Endothelial cell of umbilical vein (primary cell): ENCODE measurements around the gene EVC. TPM values are rescaled to one million over a fixed set of nuclear protein-coding genes. Genes with fewer than 3 reads are reported as not detected.

Experiments used
- BruUV-seq: library from RNA; stranded (reverse); fragments of 400-500 nt; replicated peaks from 2 replicates; lab custom pipeline; 2021; lab: Mats Ljungman, UMichigan
- CTCF ChIA-PET: fragments of 300-600, 350-600 bp; sonication (Branson Sonifier 250); formaldehyde crosslinking; loops from one replicate; lab custom pipeline; 2021; ENCODE audit warnings: antibody characterized with exemption, inconsistent platforms; lab: Charles Lee
- POLR2A ChIA-PET: fragments of 300-600, 350-600 bp; sonication (Branson Sonifier 250); formaldehyde crosslinking; loops from one replicate; lab custom pipeline; 2021; ENCODE audit warnings: antibody characterized with exemption, inconsistent platforms; lab: Charles Lee
- DNase-seq: peaks from one replicate; pipeline ENCODE4 v3.0.0-alpha.2; 2011; ENCODE audit warnings: low read depth, low spot score
- FAIRE-seq: peaks from 2 replicates; lab custom pipeline; 2011; peaks lifted over from hg19 to GRCh38; lab: Jason Lieb, UNC
- H2AFZ ChIP-seq: 2 replicates; pipeline ENCODE4 v1.6.0; 2012; ENCODE audit warnings: low read depth, low read length, control low read depth, inconsistent platforms
- H3K27ac ChIP-seq: 2 replicates; pipeline ENCODE4 v1.5.1; 2011; ENCODE audit warnings: low read depth, mild to moderate bottlenecking, control low read depth, low read length, moderate library complexity; ENCODE audit not compliant: insufficient read depth
- H3K27me3 ChIP-seq, 2 experiments: 2 replicates each; pipeline versions ENCODE4 v1.6.0 to v1.6.1; 2011; ENCODE audit warnings: low read length in 2 of 2, mixed read lengths in 1 of 2; ENCODE audit not compliant: control insufficient read depth in 2 of 2, insufficient read depth in 2 of 2
- H3K36me3 ChIP-seq, 2 experiments: 2 replicates in 1 of 2; 3 replicates in 1 of 2; pipeline ENCODE4 v1.5.1; 2011; ENCODE audit warnings: low read length in 2 of 2, mild to moderate bottlenecking in 1 of 2, moderate library complexity in 1 of 2; ENCODE audit not compliant: control insufficient read depth in 2 of 2, insufficient read depth in 2 of 2; ENCODE audit errors: extremely low read depth in 1 of 2
- H3K4me1 ChIP-seq: 3 replicates; pipeline ENCODE4 v1.5.1; 2011; ENCODE audit warnings: mild to moderate bottlenecking, low read length; ENCODE audit not compliant: control insufficient read depth, insufficient read depth; ENCODE audit errors: extremely low read depth
- H3K4me2 ChIP-seq: 2 replicates; pipeline ENCODE4 v1.6.1; 2011; ENCODE audit warnings: low read length, control low read depth, mixed read lengths; ENCODE audit not compliant: insufficient read depth
- H3K4me3 ChIP-seq, 3 experiments: fragments of 200-600 bp in 1 of 3; sonication (generic), shearing (Covaris generic) in 1 of 3; replicated peaks in 1 of 3; 2 replicates each; pipeline ENCODE4 v1.5.1; 2011 to 2016; ENCODE audit warnings: control low read depth in 3 of 3, low read length in 3 of 3, mild to moderate bottlenecking in 2 of 3, inconsistent platforms in 1 of 3, low read depth in 1 of 3, moderate library complexity in 1 of 3; ENCODE audit not compliant: insufficient read depth in 1 of 3
- H3K79me2 ChIP-seq: 2 replicates; pipeline ENCODE4 v1.6.0; 2012; ENCODE audit warnings: low read length, inconsistent platforms; ENCODE audit not compliant: control insufficient read depth, insufficient read depth
- H3K9ac ChIP-seq: replicated peaks from 2 replicates; pipeline ENCODE3; 2011; ENCODE audit warnings: low read length, control low read depth; ENCODE audit not compliant: insufficient read depth; ENCODE audit errors: extremely low read depth
- H3K9me1 ChIP-seq: replicated peaks from 3 replicates; pipeline ENCODE4 v1.6.0; 2011; ENCODE audit warnings: mild to moderate bottlenecking, low read length; ENCODE audit not compliant: control insufficient read depth, insufficient read depth; ENCODE audit errors: extremely low read depth
- H3K9me3 ChIP-seq: replicated peaks from 2 replicates; pipeline ENCODE4 v1.5.1; 2012; ENCODE audit warnings: low read length, inconsistent platforms; ENCODE audit not compliant: control insufficient read depth, insufficient read depth
- H4K20me1 ChIP-seq: replicated peaks from 2 replicates; pipeline ENCODE3; 2011; ENCODE audit warnings: mild to moderate bottlenecking, low read length; ENCODE audit not compliant: control insufficient read depth, insufficient read depth; ENCODE audit errors: extremely low read depth
- EZH2 ChIP-seq: IDR thresholded peaks from 2 replicates; pipeline ENCODE4 v1.6.1; 2012; ENCODE audit warnings: borderline replicate concordance, low read depth, mild to moderate bottlenecking, moderate library complexity, low read length, inconsistent platforms; ENCODE audit not compliant: severe bottlenecking
- FOS ChIP-seq: IDR thresholded peaks from 2 replicates; pipeline ENCODE4 v1.6.1; 2011; ENCODE audit warnings: mild to moderate bottlenecking, low read length, moderate library complexity, borderline replicate concordance; ENCODE audit not compliant: insufficient read depth
- GATA2 ChIP-seq: IDR thresholded peaks from 2 replicates; pipeline ENCODE4 v1.7.0; 2011; ENCODE audit warnings: low read depth, mild to moderate bottlenecking, moderate library complexity, mixed read lengths, low read length; ENCODE audit not compliant: insufficient read length, insufficient read depth
- JUN ChIP-seq: IDR thresholded peaks from 2 replicates; pipeline ENCODE4 v1.6.1; 2011; ENCODE audit warnings: borderline replicate concordance, low read depth; ENCODE audit not compliant: insufficient read length, insufficient read depth
- MYC ChIP-seq: IDR thresholded peaks from one replicate; pipeline ENCODE4 v1.6.1; 2011; ENCODE audit warnings: mild to moderate bottlenecking, low read depth, low read length
- POLR2A ChIP-seq: IDR thresholded peaks from 2 replicates; pipeline ENCODE4 v1.6.1; 2012; ENCODE audit warnings: low read depth, mild to moderate bottlenecking, control low read depth, low read length
- POLR2AphosphoS5 ChIP-seq: IDR thresholded peaks from 2 replicates; pipeline ENCODE4 v1.6.1; 2012; ENCODE audit warnings: low read depth, mild to moderate bottlenecking, control low read depth, low read length, moderate library complexity; ENCODE audit not compliant: insufficient read depth
- dilution Hi-C: fragments of 300-500 bp; cut with MboI; formaldehyde crosslinking; loops from one replicate; pipeline ENCODE4 v1.15.0; 2019; ENCODE audit warnings: low sequenced_read_pairs; ENCODE audit not compliant: extremely low pct_ligation_motif_present
- intact Hi-C: fragments of 100-400 bp; cut with micrococcal nuclease; formaldehyde crosslinking; loops from one replicate; pipeline ENCODE4 v1.10.0; 2022
- polyA plus RNA-seq, 4 experiments: library from polyadenylated mRNA; depleted of rRNA in 3 of 4; stranded (reverse) in 3 of 4; unstranded in 1 of 4; fragments of >200 nt; gene quantifications; 2 replicates each; pipeline versions ENCODE4 v1.2.1 to v1.2.3, GENCODE V29; 2011 to 2012; ENCODE audit warnings: missing spikeins in 1 of 4
- total RNA-seq: library from RNA; stranded (reverse); gene quantifications from 2 replicates; pipeline ENCODE4 v1.2.3, GENCODE V29; 2021
- TF ChIP-seq, protein P1 (sequence below): IDR thresholded peaks from 2 replicates; pipeline ENCODE4 v1.6.1; 2011; ENCODE audit not compliant: insufficient read depth, insufficient read length
- TF ChIP-seq, protein P2 (sequence below), 2 donors: IDR thresholded peaks; 1 replicate in 1 of 2; 2 replicates in 1 of 2; pipeline ENCODE4 v1.5.1; 2011; ENCODE audit warnings: low read length in 2 of 2, mild to moderate bottlenecking in 2 of 2, moderate library complexity in 2 of 2, control low read depth in 1 of 2, inconsistent platforms in 1 of 2, low read depth in 1 of 2; ENCODE audit not compliant: insufficient read depth in 1 of 2; ENCODE audit errors: extremely low read depth in 1 of 2

EVC gene
- total and polyA plus RNA-seq, 2 donors (not counting 3 experiments of a cell fraction or from before 2014, with no cell fraction given) = 6.3 to 31.6 TPM

DNA sequence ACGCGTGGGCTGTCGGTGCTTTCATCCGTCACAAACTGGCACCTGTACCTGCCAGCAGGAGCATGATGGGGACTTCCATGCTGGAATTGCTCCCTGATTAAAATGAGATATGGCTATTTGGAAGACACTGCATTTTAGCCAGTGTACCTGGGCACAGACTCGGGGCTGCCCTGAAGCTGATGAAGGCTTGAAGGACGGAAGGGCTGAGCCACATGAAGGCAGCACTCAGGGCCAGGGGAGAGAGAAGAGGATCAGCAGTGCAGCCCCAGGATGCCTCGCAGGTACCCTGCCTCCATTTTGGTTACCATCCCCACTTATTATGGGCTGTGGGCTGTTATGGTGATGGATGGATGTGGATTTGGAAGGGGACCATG, 102.9 kb downstream of the EVC start:
- DNase-seq (no peak), FAIRE-seq (no peak)
- Histone ChIP-seq H3K4me3 (no peak overlapping the region), H3K9me3 (no peaks in the 10 kb centered on the region), H3K9me1 (no peaks in the 10 kb centered on the region), H3K36me3 (peaks cover 0 to 43% of the 10 kb centered on the region in 2 experiments), H2AFZ (no peak overlapping the region), H3K4me1 (no peaks in the 10 kb centered on the region), H3K4me2 (no peak overlapping the region), H3K27me3 (no peaks in the 10 kb centered on the region), H3K9ac (no peak overlapping the region), H4K20me1 (no peaks in the 10 kb centered on the region), H3K27ac (no peak overlapping the region), H3K79me2 (no peaks in the 10 kb centered on the region)
- CTCF ChIA-PET = interaction anchor here (1.3 to 1.9 kb wide), 2 partner anchors 9 to 10 kb away, joined by 8 to 25 read pairs; no protein-coding TSS in a partner anchor
- dilution Hi-C loops (no loop called here), intact Hi-C loops (loop anchor here (1.0 to 5.0 kb wide), 3 partner anchors 412 to 819 kb away; no protein-coding TSS in a partner anchor)
- POLR2A ChIA-PET = no interaction called here
- no TSS peak for BruUV-seq
- TF ChIP-seq MYC (no peak), FOS (no peak), EZH2 (no peak), GATA2 (no peak), POLR2AphosphoS5 (no peak), JUN (no peak), POLR2A (no peak)
- TF ChIP-seq, protein P1, sequence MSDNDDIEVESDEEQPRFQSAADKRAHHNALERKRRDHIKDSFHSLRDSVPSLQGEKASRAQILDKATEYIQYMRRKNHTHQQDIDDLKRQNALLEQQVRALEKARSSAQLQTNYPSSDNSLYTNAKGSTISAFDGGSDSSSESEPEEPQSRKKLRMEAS = no peak
- TF ChIP-seq, protein P2, sequence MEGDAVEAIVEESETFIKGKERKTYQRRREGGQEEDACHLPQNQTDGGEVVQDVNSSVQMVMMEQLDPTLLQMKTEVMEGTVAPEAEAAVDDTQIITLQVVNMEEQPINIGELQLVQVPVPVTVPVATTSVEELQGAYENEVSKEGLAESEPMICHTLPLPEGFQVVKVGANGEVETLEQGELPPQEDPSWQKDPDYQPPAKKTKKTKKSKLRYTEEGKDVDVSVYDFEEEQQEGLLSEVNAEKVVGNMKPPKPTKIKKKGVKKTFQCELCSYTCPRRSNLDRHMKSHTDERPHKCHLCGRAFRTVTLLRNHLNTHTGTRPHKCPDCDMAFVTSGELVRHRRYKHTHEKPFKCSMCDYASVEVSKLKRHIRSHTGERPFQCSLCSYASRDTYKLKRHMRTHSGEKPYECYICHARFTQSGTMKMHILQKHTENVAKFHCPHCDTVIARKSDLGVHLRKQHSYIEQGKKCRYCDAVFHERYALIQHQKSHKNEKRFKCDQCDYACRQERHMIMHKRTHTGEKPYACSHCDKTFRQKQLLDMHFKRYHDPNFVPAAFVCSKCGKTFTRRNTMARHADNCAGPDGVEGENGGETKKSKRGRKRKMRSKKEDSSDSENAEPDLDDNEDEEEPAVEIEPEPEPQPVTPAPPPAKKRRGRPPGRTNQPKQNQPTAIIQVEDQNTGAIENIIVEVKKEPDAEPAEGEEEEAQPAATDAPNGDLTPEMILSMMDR (IDR thresholded peaks at IDR 0.05; ENCODE audit: extremely low read depth in 1 of 2, insufficient read depth in 1 of 2, low read depth in 1 of 2, low read length in 2 of 2) = no peak
